Stimulated activated CD4-positive, alpha-beta T cell treated with anti-CD3 and anti-CD28 coated beads, Interleukin-4, amount 100 ng/mL, for 48 hours (primary cell): ENCODE measurements around the gene C1orf21.

ENCODE experiments used
- DNase-seq, 2 donors: peaks; one replicate each; pipeline ENCODE4 v3.0.0-alpha.2; 2020; ENCODE audit warnings: low read depth in 2 of 2

The C1orf21 gene

GRCh38 chr1:184485751-184486723 is 99.2 kb downstream of the C1orf21 start:
- no peak for DNase-seq

- no peak for DNase-seq
Observed at GRCh38 chr1:184486761-184487445, 100.1 kb downstream of the C1orf21 start.

- no peak for DNase-seq
Observed at GRCh38 chr1:184487531-184488193, 100.8 kb downstream of the C1orf21 start.

GRCh38 chr1:184489908-184490307 is 103.1 kb downstream of the C1orf21 start:
- no peak for DNase-seq

- no peak for DNase-seq
Observed at GRCh38 chr1:184492536-184492935, 105.7 kb downstream of the C1orf21 start.

GRCh38 chr1:184493987-184494388 is 107.2 kb downstream of the C1orf21 start:
- no peak for DNase-seq

GRCh38 chr1:184494929-184495328 is 108.1 kb downstream of the C1orf21 start:
- no peak for DNase-seq

- DNase-seq, result no peak
Observed at GRCh38 chr1:184497959-184498723, 111.3 kb downstream of the C1orf21 start.

GRCh38 chr1:184499616-184500015 is 112.8 kb downstream of the C1orf21 start:
- no peak for DNase-seq

- no peak for DNase-seq
Observed at GRCh38 chr1:184502161-184502560, 115.3 kb downstream of the C1orf21 start.

GRCh38 chr1:184503221-184503749 is 116.5 kb downstream of the C1orf21 start:
- DNase-seq, result no peak

- DNase-seq, result no peak
Observed at GRCh38 chr1:184504040-184504954, 117.5 kb downstream of the C1orf21 start.

GRCh38 chr1:184504955-184505338 is 118.1 kb downstream of the C1orf21 start:
- DNase-seq, result no peak

GRCh38 chr1:184506481-184506880 is 119.7 kb downstream of the C1orf21 start:
- DNase-seq, result no peak

- no peak for DNase-seq
Observed at GRCh38 chr1:184507165-184507564, 120.3 kb downstream of the C1orf21 start.

GRCh38 chr1:184507604-184508280 is 120.9 kb downstream of the C1orf21 start:
- DNase-seq, result no peak

GRCh38 chr1:184509105-184509504 is 122.3 kb downstream of the C1orf21 start:
- no peak for DNase-seq

- DNase-seq, result no peak
Observed at GRCh38 chr1:184510110-184510509, 123.3 kb downstream of the C1orf21 start.

GRCh38 chr1:184512724-184513123 is 125.9 kb downstream of the C1orf21 start:
- DNase-seq, result no peak

GRCh38 chr1:184513421-184513820 is 126.6 kb downstream of the C1orf21 start:
- no peak for DNase-seq
